GM21423 (cell line): ENCODE measurements around the gene PLEKHG4.

ENCODE experiments used
- ATAC-seq: cut with Tn5 transposase; IDR thresholded peaks from one replicate; pipeline ENCODE4 v1.9.1; 2021; ENCODE audit warnings: mild to moderate bottlenecking, moderate library complexity; ENCODE audit not compliant: unreplicated experiment

Gene PLEKHG4

DNA sequence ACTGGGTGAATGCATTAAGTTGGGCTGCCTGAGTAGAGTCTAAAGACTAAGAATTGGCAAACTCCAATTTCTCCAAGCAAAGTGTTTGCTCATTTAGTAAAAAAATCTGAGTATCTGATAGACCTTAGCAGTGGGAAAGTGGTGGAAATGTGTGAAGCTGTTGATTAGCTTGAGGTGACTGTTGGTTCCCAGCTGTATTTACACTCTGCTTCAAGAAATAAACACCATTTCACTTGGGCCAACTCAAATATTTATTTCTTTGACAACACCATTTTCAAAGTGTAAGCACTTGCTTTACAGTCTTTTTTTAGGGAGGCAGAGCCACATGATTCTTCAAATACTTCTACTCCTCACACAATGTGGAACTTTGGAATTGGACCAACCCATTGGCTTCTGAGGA is 38.5 kb downstream of the PLEKHG4 start:
- ATAC-seq: no peak

DNA sequence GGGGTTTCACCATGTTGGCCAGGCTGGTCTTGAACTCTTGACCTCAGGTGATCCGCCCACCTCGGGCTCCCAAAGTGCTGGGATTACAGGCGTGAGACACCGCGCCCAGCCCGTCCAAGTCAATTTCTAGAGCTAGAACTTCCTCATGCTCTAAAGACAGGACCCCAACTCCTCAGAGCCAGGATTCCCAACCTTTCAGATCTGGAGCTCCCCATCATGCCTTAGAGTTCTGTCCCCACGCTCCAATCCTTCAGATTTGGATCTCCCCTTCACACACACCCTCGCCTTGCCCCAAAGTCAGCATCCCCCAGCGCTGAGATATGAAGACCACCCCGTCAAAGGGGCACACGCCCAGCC is 46.8 kb downstream of the PLEKHG4 start:
- no peak for ATAC-seq

DNA sequence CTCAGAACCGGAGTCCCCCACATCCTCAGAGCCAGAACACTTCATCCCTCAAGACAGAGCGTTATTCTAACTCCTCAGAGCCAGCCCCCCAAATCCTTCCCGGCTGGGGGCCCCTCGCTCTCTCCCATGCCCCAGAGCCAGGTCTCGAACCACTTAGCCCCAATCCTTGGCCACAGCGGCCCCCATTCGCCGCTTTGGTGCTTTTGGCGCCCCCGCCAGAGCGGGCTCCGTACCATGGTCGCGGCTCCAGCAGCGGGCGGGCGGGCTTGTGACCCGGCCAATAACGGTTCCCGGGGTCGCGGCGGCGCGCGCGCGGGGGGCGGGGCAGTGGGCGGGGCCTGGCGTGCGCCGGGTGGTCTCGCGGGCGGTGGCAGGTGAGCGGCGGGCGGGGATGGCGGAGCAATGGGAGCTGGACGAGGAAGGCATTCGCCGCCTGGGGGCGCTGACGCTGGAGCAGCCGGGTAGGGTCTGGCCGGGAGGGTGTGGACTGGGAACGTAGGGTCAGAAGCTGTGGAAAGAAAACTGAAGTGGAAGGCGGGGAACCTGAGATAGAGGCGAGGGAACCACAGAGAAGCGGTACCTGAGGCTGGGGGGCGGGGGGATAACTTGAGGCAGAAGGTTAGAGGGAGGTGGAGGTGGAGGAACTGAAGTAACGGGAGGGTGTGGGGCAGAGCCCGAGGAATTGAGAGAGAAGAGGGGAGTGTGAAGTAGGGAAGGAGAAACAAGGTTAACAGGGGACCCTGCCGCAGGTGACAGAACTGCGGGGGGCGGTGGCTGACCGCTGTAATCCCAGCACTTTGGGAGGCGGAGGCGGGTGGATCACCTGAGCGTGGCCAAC is 47.4 kb downstream of the PLEKHG4 start, which contains the start of the genes KCTD19 and LRRC36:
Gene KCTD19, minus strand, starts transcription at position 270 of the 838 bp plus-strand sequence. Its CDS starts 34 bp downstream, at position 236.
Gene LRRC36, plus strand, starts transcription at position 344 of the 838 bp plus-strand sequence. Its CDS starts 48 bp downstream, at position 392.
- no peak for ATAC-seq

DNA sequence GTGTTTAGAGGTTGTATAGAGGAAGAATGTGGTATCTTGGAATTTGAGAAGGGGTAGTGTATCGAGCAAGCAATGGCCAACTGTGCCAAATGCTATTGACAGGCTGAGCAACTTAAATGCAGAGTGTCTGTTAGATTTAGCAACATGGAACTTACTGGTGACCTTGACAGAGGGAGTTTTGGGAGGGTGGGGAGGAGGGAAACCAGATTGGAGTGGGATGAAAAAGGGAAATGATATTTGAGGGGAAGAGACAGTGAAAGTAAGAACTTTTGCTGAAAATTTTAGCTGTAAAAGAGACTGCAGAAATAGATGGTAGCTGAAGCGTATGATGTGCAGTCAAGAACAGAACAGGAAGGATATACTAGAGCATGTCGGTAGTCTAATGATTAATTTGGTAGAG is 48.4 kb downstream of the PLEKHG4 start:
- no peak for ATAC-seq

DNA sequence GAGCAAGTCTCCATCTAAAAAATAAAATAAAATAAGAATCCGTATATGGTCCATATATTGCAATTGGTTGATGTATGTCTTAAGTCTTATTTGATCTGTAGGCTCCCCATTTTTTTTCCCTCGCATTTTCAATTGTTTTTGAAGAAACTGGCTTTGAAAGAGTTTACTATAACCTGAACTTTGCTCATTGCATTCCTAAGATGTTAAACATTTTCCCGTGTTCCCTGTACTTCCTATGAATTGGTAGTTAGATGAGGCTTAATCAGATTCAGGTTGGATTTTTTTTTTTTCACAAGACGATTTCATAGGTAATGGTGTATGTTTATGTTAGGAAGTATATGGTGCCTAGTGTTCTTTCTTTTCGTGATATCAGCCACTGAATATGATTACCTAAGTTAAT is 50.6 kb downstream of the PLEKHG4 start:
- no peak for ATAC-seq

DNA sequence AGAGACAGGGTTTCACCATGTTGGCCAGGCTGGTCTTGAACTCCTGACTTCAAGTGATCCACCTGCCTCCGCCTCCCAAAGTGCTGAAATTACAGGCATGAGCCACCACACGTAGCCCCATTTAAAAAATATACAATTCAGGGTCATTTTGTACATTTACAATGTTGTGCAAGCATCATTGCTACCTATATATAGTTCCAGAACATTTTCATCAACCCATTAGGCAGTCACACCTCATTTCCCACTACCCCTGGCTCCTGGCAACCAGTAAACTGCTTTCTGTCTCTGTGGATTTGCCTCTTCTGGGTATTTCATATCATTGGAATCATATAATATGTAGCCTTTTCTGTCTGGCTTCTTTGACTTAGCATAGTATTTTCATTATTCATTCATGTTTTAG is 54.0 kb downstream of the PLEKHG4 start:
- no peak for ATAC-seq

DNA sequence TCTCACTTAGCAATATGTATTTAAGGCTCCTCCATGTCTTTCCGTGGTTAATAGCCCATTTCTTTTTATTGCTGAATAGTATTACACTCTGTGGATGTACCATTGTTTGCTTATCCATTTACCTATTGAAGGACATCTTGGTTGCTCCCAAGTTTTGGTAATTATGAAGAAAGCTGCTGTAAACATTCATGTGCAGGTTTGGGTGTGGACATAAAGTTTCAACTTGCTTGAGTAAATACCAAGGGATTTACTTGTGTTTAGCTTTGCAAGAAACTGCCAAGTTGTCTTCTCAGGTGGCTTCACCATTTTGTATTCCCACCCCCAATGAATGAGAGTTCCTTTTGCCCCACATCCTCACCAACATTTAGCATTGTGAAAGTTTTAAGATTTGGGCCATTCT is 56.8 kb downstream of the PLEKHG4 start:
- no peak for ATAC-seq

DNA sequence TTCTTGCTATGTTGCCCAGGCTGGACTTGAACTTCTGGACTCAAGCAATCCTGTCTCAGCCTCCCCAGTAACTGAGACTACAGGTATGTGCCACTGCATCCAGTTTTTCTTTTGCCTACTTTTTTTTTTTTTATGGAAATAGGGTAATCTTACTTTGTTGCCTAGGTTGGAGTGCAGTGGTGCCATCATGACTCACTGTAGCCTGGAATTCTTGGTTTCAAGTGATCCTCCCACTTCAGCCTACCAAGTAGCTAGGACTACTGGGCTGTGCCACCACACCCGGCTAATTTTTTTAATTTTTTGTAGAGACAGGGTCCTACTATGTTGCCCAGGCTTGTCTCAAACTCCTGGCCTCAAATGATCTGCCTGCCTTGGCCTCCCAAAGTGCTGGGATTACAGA is 57.3 kb downstream of the PLEKHG4 start:
- ATAC-seq: no peak
